ENCODE results near the gene RGMA.
A peak's percentile ranks its signal among the peaks of the same experiment; 100 is the strongest.

The RGMA gene

DNA sequence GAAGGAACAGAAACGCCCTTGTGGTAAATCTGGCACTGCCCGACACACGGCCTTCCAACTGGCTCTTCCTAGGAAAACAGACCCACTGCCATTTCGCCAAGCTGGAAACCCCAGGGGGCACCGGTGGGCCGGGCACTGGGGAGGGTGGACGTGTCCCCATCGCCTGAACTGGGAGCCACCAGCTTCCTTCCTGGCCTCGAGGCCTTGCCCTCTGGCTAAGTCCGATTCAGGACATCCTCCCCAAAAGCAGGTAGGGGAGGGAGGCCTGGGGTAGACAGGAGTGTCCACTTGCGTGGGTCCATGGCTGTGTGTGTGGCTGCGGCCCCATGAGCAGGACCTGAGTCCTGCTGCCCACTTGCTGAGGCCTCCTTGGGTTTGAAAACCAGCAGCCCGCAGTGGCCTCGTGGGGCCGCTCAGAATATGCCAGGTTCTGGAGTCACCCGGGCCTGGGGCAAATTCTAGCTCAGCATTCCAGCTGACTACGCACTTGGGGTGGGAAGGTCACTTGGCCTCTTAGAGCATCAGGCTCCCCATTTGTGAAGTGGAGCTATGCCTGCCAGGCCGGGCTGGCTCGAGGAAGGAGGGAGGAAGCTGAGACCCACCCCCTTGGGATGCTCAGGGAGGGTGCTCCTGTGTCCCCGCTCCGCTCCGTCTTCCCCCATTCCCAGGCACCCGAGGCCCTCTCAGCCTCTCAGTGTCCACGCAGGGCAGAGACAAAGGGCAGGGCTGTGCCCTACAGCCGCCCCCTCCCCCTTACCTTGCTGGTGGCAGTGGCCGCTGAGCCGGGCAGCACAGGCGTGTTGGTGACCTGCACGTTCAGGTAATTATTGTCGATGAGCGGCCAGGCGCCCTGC lies 37.5 kb downstream of the RGMA start:
- in situ Hi-C loops (cut with HindIII; ENCODE audit: low sequenced_read_pairs) = no loop called here

GRCh38 chr15:93050648-93051047 lies 38.4 kb downstream of the RGMA start:
- in situ Hi-C loops (cut with HindIII; ENCODE audit: low sequenced_read_pairs) = no loop called here

More for the DNA sequence above, 37.5 kb downstream of the RGMA start:
- no peak for TF ChIP-seq CTCF (IDR thresholded peaks at IDR 0.05; ENCODE audit: low read depth, low read length)
- DNase-seq (ENCODE audit: low read depth, low spot score) = no peak
- H3K4me3 ChIP-seq (ENCODE audit: low read depth, low read length) = no peak overlapping the region

DNA sequence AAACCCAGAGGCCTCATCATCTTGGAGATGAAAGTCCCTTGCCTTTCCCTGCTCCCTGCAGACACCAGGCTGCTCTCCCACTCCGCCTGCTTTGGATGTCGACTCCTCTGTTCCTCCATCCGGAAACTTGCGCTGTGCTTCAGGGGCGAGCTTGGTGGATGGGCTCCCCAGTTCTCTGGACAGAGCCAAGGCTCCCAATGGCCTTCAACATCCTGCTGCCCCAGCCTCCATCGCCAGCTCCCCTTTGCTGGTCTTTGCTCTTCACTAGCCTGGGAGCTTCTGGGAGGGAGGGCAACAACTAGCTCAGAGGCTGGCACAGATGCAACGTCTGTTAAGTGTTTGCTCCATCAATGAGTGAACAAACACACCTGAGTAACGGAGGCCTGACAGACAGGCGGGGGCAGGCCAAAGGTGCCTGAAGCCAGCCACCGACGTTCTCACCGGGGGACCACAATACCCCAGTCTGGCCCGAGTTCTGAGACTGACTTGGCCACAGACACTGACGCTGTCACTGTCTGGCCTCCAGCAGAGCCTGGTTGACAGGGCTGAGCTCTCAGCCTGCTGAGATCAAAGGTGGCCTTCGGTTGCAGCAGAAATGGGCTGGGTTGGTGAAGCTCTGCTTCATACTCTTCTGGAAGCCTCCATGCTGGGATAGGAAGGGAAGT lies 39.0 kb downstream of the RGMA start:
- TF ChIP-seq CTCF (IDR thresholded peaks at IDR 0.05; ENCODE audit: low read depth, low read length) = no peak
- no peak for DNase-seq (ENCODE audit: low read depth, low spot score)

More at GRCh38 chr15:93050648-93051047, 38.4 kb downstream of the RGMA start:
- DNase-seq (ENCODE audit: low read depth, low spot score) = no peak
- H3K4me3 ChIP-seq (ENCODE audit: low read depth, low read length) = no peak overlapping the region
- no peak for TF ChIP-seq CTCF (IDR thresholded peaks at IDR 0.05; ENCODE audit: low read depth, low read length)

DNA sequence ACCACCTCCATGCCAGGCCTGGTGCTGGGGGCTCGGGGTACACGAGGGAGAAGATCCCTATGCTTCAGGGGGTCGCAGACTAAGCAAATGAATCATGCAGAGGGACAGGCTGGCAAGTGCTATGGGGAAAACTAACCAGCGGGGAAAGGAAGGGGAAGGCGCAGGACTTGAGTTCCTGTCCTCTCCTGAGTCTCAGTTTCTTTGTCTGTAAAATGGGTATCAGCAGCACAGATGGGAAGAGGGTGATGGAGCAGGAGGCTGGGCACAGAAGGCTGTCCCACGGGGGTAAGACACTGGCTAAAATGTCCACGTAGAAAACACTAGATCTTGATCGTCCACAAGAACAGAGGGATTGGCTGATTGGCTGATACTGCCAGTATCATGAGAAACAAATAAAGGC lies 39.8 kb downstream of the RGMA start:
- in situ Hi-C loops (cut with HindIII; ENCODE audit: low sequenced_read_pairs) = no loop called here
- no peak overlapping the region for H3K4me3 ChIP-seq (ENCODE audit: low read depth, low read length)
- TF ChIP-seq CTCF (IDR thresholded peaks at IDR 0.05; ENCODE audit: low read depth, low read length) = no peak
- DNase-seq (ENCODE audit: low read depth, low spot score) = no peak

More for the DNA sequence above, 39.0 kb downstream of the RGMA start:
- no peak overlapping the region for H3K4me3 ChIP-seq (ENCODE audit: low read depth, low read length)
- in situ Hi-C loops (cut with HindIII; ENCODE audit: low sequenced_read_pairs) = no loop called here

GRCh38 chr15:93048759-93049161 lies 40.3 kb downstream of the RGMA start:
- peak; percentile 43 for DNase-seq (ENCODE audit: low read depth, low spot score)
- no peak for TF ChIP-seq CTCF (IDR thresholded peaks at IDR 0.05; ENCODE audit: low read depth, low read length)
- in situ Hi-C loops (cut with HindIII; ENCODE audit: low sequenced_read_pairs) = no loop called here
- no peak overlapping the region for H3K4me3 ChIP-seq (ENCODE audit: low read depth, low read length)

- TF ChIP-seq CTCF (IDR thresholded peaks at IDR 0.05; ENCODE audit: low read depth, low read length) = no peak
- in situ Hi-C loops (cut with HindIII; ENCODE audit: low sequenced_read_pairs) = no loop called here
- no peak overlapping the region for H3K4me3 ChIP-seq (ENCODE audit: low read depth, low read length)
- DNase-seq (ENCODE audit: low read depth, low spot score) = no peak
These were observed 40.6 kb downstream of the RGMA start for GRCh38 chr15:93048426-93048721.

Measured in astrocyte of the spinal cord (primary cell).